Measurements from ENCODE around the gene CCNY.
A peak's percentile ranks its signal among the peaks of the same experiment; 100 is the strongest.

The CCNY gene

DNA sequence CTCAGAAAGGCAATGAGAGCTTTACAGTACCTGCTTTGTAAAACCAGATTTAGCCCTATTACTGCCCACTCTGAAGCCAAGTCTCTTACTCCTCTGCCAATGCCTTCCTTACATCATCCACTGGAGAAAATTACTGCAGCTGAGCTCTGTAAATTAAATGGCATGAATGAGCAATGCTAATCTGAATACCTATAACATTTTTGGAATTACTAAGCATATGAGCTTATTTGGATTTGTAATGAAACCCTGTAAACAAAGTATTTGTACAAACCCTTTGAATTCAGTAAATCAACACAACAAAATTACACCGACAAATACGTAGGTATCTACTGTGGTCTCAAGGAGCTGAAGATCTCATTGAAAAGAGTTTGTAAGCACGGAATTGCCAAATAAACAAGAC, 12.1 kb upstream of the CCNY start:
- Mint-ChIP-seq H3K9me3 (peaks cover 6% of the 10 kb centered on the region), H3K4me3 (no peak overlapping the region), H3K27me3 (no peaks in the 10 kb centered on the region), H3K27ac (no peak overlapping the region), H3K4me1 (peaks cover 8% of the 10 kb centered on the region), H3K36me3 (peaks cover 21% of the 10 kb centered on the region)
- no peak for DNase-seq
- CTCF ChIA-PET, result interaction anchor here (0.8 kb wide), 1 partner anchor 204 kb away, joined by 3 read pairs; no protein-coding TSS in a partner anchor

GRCh38 chr10:35326466-35327235, 9.7 kb upstream of the CCNY start:
- Mint-ChIP-seq H3K27me3 (no peaks in the 10 kb centered on the region), H3K36me3 (peaks cover 18% of the 10 kb centered on the region), H3K4me3 (no peak overlapping the region), H3K27ac (no peak overlapping the region), H3K9me3 (peaks cover 6% of the 10 kb centered on the region), H3K4me1 (peaks cover 18% of the 10 kb centered on the region)
- CTCF ChIA-PET, result no interaction called here
- DNase-seq, result no peak

GRCh38 chr10:35327790-35328403, 8.4 kb upstream of the CCNY start:
- no peak for DNase-seq
- H3K4me1 Mint-ChIP-seq, result peaks cover 18% of the 10 kb centered on the region
- H3K9me3 Mint-ChIP-seq, result no peaks in the 10 kb centered on the region
- peaks cover 16% of the 10 kb centered on the region for H3K36me3 Mint-ChIP-seq
- H3K27ac Mint-ChIP-seq, result no peak overlapping the region
- H3K27me3 Mint-ChIP-seq, result no peaks in the 10 kb centered on the region
- CTCF ChIA-PET, result interaction anchor here (1.1 kb wide), 1 partner anchor 9 kb away, joined by 3 read pairs; the partner anchor contains the start of gene CCNY
- no peak overlapping the region for H3K4me3 Mint-ChIP-seq

GRCh38 chr10:35328404-35329037, 7.8 kb upstream of the CCNY start:
- H3K36me3 Mint-ChIP-seq, result peaks cover 16% of the 10 kb centered on the region
- H3K4me3 Mint-ChIP-seq, result no peak overlapping the region
- no peak overlapping the region for H3K27ac Mint-ChIP-seq
- CTCF ChIA-PET, result interaction anchor here (1.1 to 1.4 kb wide), 2 partner anchors 8 to 207 kb away, joined by 3 read pairs; partner anchors contain the start of gene CCNY
- no peaks in the 10 kb centered on the region for H3K27me3 Mint-ChIP-seq
- H3K4me1 Mint-ChIP-seq, result peaks cover 23% of the 10 kb centered on the region
- DNase-seq, result no peak
- no peaks in the 10 kb centered on the region for H3K9me3 Mint-ChIP-seq

- H3K4me1 Mint-ChIP-seq, result peaks cover 31% of the 10 kb centered on the region
- no peak for DNase-seq
- no peak overlapping the region for H3K27ac Mint-ChIP-seq
- peaks cover 22% of the 10 kb centered on the region for H3K36me3 Mint-ChIP-seq
- H3K27me3 Mint-ChIP-seq, result no peaks in the 10 kb centered on the region
- CTCF ChIA-PET, result interaction anchor here (1.4 kb wide), 1 partner anchor 208 kb away, joined by 3 read pairs; no protein-coding TSS in a partner anchor
- H3K9me3 Mint-ChIP-seq, result no peaks in the 10 kb centered on the region
- H3K4me3 Mint-ChIP-seq, result no peak overlapping the region
Measured at GRCh38 chr10:35329520-35329919, 6.8 kb upstream of the CCNY start.

GRCh38 chr10:35331894-35332640, 4.2 kb upstream of the CCNY start:
- CTCF ChIA-PET, result no interaction called here
- no peak for DNase-seq
- Mint-ChIP-seq H3K27me3 (no peaks in the 10 kb centered on the region), H3K4me3 (no peak overlapping the region), H3K36me3 (peaks cover 31% of the 10 kb centered on the region), H3K27ac (no peak overlapping the region), H3K4me1 (peaks cover 43% of the 10 kb centered on the region), H3K9me3 (no peaks in the 10 kb centered on the region)

GRCh38 chr10:35334297-35334696, 2.0 kb upstream of the CCNY start:
- H3K27ac Mint-ChIP-seq, result no peak overlapping the region

GRCh38 chr10:35335133-35336083, 901 bp upstream of the CCNY start:
- DNase-seq, result peak; percentile 43
- H3K36me3 Mint-ChIP-seq, result peaks cover 40% of the 10 kb centered on the region
- H3K4me1 Mint-ChIP-seq, result peaks cover 56% of the 10 kb centered on the region
- H3K4me3 Mint-ChIP-seq, result peak overlapping the region; percentile 84
- peak overlapping the region; percentile 84 for H3K27ac Mint-ChIP-seq
- no peaks in the 10 kb centered on the region for H3K27me3 Mint-ChIP-seq
- H3K9me3 Mint-ChIP-seq, result no peaks in the 10 kb centered on the region
- CTCF ChIA-PET, result interaction anchor here (1.1 kb wide), 1 partner anchor 8 kb away, joined by 3 read pairs; no protein-coding TSS in a partner anchor

More at GRCh38 chr10:35334297-35334696, 2.0 kb upstream of the CCNY start:
- Mint-ChIP-seq H3K4me1 (peaks cover 52% of the 10 kb centered on the region), H3K36me3 (peaks cover 40% of the 10 kb centered on the region), H3K27me3 (no peaks in the 10 kb centered on the region), H3K4me3 (peak overlapping the region; percentile 26), H3K9me3 (no peaks in the 10 kb centered on the region)
- CTCF ChIA-PET, result no interaction called here
- DNase-seq, result no peak

DNA sequence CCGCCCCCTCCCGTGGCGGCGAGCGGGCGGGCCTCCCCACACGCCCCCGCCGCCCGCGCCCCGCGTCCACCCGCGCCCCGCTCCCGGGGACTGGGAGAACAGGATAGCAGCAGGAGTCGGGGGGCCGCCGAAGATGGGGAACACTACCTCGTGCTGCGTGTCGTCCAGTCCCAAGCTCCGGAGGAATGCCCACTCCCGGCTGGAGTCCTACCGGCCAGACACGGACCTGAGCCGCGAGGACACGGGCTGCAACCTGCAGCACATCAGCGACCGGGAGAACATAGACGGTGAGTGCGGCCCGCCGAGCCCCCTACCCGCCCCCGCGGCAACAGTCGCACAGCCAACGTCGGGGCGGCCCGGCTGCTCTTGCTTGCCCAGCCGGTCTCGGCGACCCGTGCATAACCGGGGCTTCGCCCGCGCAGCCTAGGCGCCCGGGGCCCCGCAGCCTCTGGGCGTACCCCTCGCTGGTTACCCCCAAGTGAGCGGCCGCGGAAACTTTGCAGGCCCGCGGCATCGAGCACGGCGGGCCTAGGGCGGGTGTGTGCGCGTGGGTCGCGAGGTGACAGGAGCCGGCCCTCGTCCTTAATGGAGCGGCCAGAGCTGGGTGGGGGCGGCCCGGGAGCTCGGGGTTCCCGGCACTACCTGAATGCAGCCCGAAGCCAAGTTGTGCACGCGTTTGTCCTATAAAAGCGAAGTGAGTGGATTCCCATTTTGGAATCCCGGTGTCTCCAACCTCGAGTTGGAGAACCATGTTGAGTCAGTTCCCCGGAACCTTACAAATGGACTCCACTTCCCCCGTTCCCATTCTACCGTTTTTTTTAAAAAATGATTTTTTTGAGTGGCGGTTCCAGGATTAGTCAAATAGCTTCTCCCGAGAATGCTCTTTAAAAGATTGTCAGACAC, 863 bp downstream of the CCNY start:
- CTCF ChIA-PET, result interaction anchor here (1.1 kb wide), 1 partner anchor 9 kb away, joined by 3 read pairs; no protein-coding TSS in a partner anchor

DNA sequence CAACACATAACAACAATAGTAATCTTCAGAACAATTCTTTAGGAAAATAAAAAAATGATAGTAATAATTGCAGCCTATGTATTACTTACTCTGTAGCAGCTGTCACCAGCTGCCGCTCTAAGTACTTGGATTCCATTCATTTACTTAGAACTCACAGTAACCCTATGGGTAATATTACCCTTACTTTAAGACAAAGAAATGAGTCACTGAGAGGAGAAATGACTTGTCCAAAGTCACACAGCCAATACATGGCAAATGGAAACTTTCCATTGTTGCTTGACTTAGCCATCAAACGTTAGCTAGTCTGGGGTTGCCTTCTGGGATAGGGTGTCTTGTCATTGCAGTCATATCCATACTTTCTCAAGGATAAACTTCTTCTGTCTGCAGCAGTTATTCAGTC, 3.6 kb downstream of the CCNY start:
- Mint-ChIP-seq H3K4me3 (no peak overlapping the region), H3K27ac (peak overlapping the region; percentile 75), H3K27me3 (no peaks in the 10 kb centered on the region), H3K4me1 (peaks cover 74% of the 10 kb centered on the region), H3K9me3 (no peaks in the 10 kb centered on the region), H3K36me3 (peaks cover 30% of the 10 kb centered on the region)
- CTCF ChIA-PET, result no interaction called here
- DNase-seq, result no peak

More for the DNA sequence above, 863 bp downstream of the CCNY start:
- Mint-ChIP-seq H3K4me1 (peaks cover 72% of the 10 kb centered on the region), H3K27me3 (no peaks in the 10 kb centered on the region), H3K9me3 (no peaks in the 10 kb centered on the region), H3K36me3 (peaks cover 36% of the 10 kb centered on the region), H3K4me3 (peak overlapping the region; percentile 79), H3K27ac (peak overlapping the region; percentile 75)
- peak; percentile 46 for DNase-seq

GRCh38 chr10:35340975-35341374, 4.7 kb downstream of the CCNY start:
- CTCF ChIA-PET, result no interaction called here
- no peak for DNase-seq
- peaks cover 71% of the 10 kb centered on the region for H3K4me1 Mint-ChIP-seq
- H3K9me3 Mint-ChIP-seq, result no peaks in the 10 kb centered on the region
- peak overlapping the region; percentile 8 for H3K4me3 Mint-ChIP-seq
- peak overlapping the region; percentile 87 for H3K27ac Mint-ChIP-seq
- H3K27me3 Mint-ChIP-seq, result no peaks in the 10 kb centered on the region
- peaks cover 25% of the 10 kb centered on the region for H3K36me3 Mint-ChIP-seq

- Mint-ChIP-seq H3K27me3 (no peaks in the 10 kb centered on the region), H3K36me3 (peaks cover 25% of the 10 kb centered on the region), H3K27ac (peak overlapping the region; percentile 87), H3K4me3 (peak overlapping the region; percentile 4), H3K4me1 (peaks cover 73% of the 10 kb centered on the region), H3K9me3 (no peaks in the 10 kb centered on the region)
- CTCF ChIA-PET, result no interaction called here
- no peak for DNase-seq
Measured at GRCh38 chr10:35341521-35341920, 5.2 kb downstream of the CCNY start.

Data from activated naive CD4-positive, alpha-beta T cell treated with anti-CD3 and anti-CD28 coated beads, Interleukin-2, amount 10 ng/mL, durations not matched to agents 7 days and 5 days (primary cell).